Ovary (tissue), 3 donors: ENCODE results near the gene PTTG1IP.

Experiments used
- POLR2A ChIP-seq: fragments of 450-650 bp; IDR thresholded peaks from one replicate; pipeline ENCODE4 v1.6.1; 2017; ENCODE audit warnings: antibody characterized with exemption, mild to moderate bottlenecking, moderate library complexity
- TF ChIP-seq, protein P1 (sequence below), 3 donors: fragments of 450-650 bp in 2 of 3; fragments of 200-600 bp in 1 of 3; IDR thresholded peaks; one replicate each; pipeline versions ENCODE4 v1.5.1 to v1.8.0; 2016 to 2022; ENCODE audit warnings: antibody characterized with exemption in 3 of 3, mild to moderate bottlenecking in 1 of 3
- donor health status: DM: no; HTN: no; CAD: no.

DNA sequence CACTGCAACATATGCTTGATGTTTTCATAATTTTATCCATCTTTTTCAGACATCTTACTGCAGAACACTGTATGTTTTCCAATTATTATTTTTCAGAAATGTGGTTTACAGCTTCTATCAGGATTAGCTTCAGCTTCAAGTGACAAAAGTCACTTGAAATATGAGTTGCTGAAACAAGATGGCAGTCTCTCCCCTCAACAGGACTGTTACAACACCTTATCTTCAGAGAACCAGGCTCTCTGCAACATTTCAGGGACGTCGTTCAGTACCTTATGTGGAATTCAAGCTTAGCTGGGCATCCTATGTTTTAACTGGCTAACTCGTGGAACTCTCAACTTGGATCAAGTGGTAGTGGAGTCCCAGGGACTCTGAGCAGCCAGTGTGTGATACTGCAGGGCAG lies 69.8 kb downstream of the PTTG1IP start:
- TF ChIP-seq, protein P1, sequence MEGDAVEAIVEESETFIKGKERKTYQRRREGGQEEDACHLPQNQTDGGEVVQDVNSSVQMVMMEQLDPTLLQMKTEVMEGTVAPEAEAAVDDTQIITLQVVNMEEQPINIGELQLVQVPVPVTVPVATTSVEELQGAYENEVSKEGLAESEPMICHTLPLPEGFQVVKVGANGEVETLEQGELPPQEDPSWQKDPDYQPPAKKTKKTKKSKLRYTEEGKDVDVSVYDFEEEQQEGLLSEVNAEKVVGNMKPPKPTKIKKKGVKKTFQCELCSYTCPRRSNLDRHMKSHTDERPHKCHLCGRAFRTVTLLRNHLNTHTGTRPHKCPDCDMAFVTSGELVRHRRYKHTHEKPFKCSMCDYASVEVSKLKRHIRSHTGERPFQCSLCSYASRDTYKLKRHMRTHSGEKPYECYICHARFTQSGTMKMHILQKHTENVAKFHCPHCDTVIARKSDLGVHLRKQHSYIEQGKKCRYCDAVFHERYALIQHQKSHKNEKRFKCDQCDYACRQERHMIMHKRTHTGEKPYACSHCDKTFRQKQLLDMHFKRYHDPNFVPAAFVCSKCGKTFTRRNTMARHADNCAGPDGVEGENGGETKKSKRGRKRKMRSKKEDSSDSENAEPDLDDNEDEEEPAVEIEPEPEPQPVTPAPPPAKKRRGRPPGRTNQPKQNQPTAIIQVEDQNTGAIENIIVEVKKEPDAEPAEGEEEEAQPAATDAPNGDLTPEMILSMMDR (IDR thresholded peaks at IDR 0.05) = no peak
- no peak for TF ChIP-seq POLR2A
